Measurements from ENCODE around the gene LMLN. TPM values are rescaled to one million over a fixed set of nuclear protein-coding genes. Genes with fewer than 3 reads are reported as not detected.

The LMLN gene
- total and polyA plus RNA-seq, 2 of the 8 experiments (the other 6 are each of a cell fraction or from before 2014, with no cell fraction given), result 3.9 to 5.0 TPM

DNA sequence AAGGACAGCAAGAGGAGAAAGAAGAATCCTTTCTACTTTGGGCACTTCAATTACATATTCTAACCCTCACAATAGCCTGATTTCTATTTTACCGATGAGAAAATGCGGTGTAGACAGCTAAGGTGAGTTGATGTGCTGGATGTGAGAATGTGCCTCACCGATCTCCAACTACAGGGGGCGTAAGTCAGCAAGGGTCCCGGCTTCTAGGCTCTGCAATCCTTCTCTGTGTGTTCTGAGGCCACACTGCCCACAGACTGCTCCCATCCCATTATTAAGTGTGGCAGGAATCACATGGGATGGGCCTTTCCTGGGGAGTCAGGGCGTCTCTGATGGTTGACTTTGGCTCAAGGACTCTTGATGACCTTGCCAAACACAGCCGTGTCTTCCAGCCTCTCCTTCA lies 33.6 kb upstream of the LMLN start:
- no peaks in the 10 kb centered on the region for H3K4me1 ChIP-seq (replicated peaks in 1 of 4; ENCODE audit: control insufficient read depth in 3 of 4, insufficient read depth in 4 of 4, low read length in 3 of 4)
- no peak overlapping the region for H3K23ac ChIP-seq (ENCODE audit: insufficient read length)
- H3K79me2 ChIP-seq (ENCODE audit: control insufficient read depth in 1 of 2, insufficient read depth in 2 of 2, low read length in 2 of 2), result no peaks in the 10 kb centered on the region
- no peak overlapping the region for H2BK12ac ChIP-seq (ENCODE audit: low read depth, low read length)
- H2AK5ac ChIP-seq (ENCODE audit: low read depth, low read length), result no peak overlapping the region
- H3K36me3 ChIP-seq (ENCODE audit: control insufficient read depth in 2 of 4, insufficient read depth in 4 of 4, low read length in 3 of 4), result no peaks in the 10 kb centered on the region; a peak in 1 of 8 replicates
- H3K56ac ChIP-seq (replicated peaks; ENCODE audit: insufficient read length, low read depth, low read length), result no peak overlapping the region
- no peak overlapping the region for H4K5ac ChIP-seq (ENCODE audit: insufficient read length, low read depth, low read length)
- no peaks in the 10 kb centered on the region for H3K27me3 ChIP-seq (replicated peaks in 1 of 4; ENCODE audit: control insufficient read depth in 3 of 4, extremely low read depth in 1 of 4, insufficient read depth in 3 of 4, low read length in 3 of 4)
- no peak overlapping the region for H2BK15ac ChIP-seq (ENCODE audit: low read length)
- POLR2A ChIA-PET (ENCODE audit: partially characterized antibody), result interaction anchor here (1.1 to 1.5 kb wide), 3 partner anchors 18 to 27 kb away, joined by 3 to 7 read pairs (median 5); no protein-coding TSS in a partner anchor
- no peak overlapping the region for H3K27ac ChIP-seq (ENCODE audit: low read depth, low read length)
- 59% methylated on average over 7 of the region's 7 CpGs; no CpG with 5 or more reads in 1 of the 2 experiments for WGBS, 2 experiments (ENCODE audit: extremely low coverage in 1 of 2, insufficient coverage in 1 of 2, insufficient read length in 1 of 2, insufficient replicate concordance in 2 of 2, low coverage in 1 of 2, low lambda C conversion rate in 2 of 2, missing lambda C conversion rate in 1 of 2)
- H3K14ac ChIP-seq (ENCODE audit: insufficient read length), result no peak overlapping the region
- no peak overlapping the region for H3K4me3 ChIP-seq (ENCODE audit: extremely low read depth in 1 of 4, insufficient read depth in 2 of 4, low read depth in 3 of 4, low read length in 4 of 4)
- no peak overlapping the region for H2BK120ac ChIP-seq (replicated peaks; ENCODE audit: low read depth, low read length)
- peak; percentile 21 to 89 for DNase-seq (ENCODE audit: low read depth in 1 of 2, low spot score in 2 of 2)
- H4K20me1 ChIP-seq (replicated peaks in 1 of 2; ENCODE audit: control insufficient read depth in 1 of 2, insufficient read depth in 2 of 2, low read length in 2 of 2), result no peaks in the 10 kb centered on the region
- no peak overlapping the region for H3K4me2 ChIP-seq (ENCODE audit: insufficient read depth in 1 of 2, low read depth in 2 of 2, low read length in 2 of 2)
- FAIRE-seq, result no peak
- no peak overlapping the region for H2BK20ac ChIP-seq (ENCODE audit: low read length)
- H3K18ac ChIP-seq (ENCODE audit: extremely low read depth, low read length), result no peak overlapping the region
- H3K23me2 ChIP-seq (ENCODE audit: low read depth, low read length), result no peaks in the 10 kb centered on the region
- H3K9me3 ChIP-seq (ENCODE audit: insufficient read depth in 2 of 2, low read depth in 1 of 2, low read length in 1 of 2), result no peaks in the 10 kb centered on the region
- TF ChIP-seq SP1 (IDR thresholded peaks at IDR 0.05; ENCODE audit: low read depth, low read length), result no peak
- peak; percentile 65 to 66 for TF ChIP-seq RAD21 (IDR thresholded peaks at IDR 0.05 in 1 of 2, conservative IDR thresholded peaks at IDR 0.05 in 1 of 2; ENCODE audit: low read depth in 2 of 2, low read length in 2 of 2)
- 0 out of 2 replicates have a peak, but pooled peaks have one; percentile 13 for TF ChIP-seq TEAD4 (IDR thresholded peaks at IDR 0.05; ENCODE audit: low read depth, low read length)
- TF ChIP-seq, protein P1, sequence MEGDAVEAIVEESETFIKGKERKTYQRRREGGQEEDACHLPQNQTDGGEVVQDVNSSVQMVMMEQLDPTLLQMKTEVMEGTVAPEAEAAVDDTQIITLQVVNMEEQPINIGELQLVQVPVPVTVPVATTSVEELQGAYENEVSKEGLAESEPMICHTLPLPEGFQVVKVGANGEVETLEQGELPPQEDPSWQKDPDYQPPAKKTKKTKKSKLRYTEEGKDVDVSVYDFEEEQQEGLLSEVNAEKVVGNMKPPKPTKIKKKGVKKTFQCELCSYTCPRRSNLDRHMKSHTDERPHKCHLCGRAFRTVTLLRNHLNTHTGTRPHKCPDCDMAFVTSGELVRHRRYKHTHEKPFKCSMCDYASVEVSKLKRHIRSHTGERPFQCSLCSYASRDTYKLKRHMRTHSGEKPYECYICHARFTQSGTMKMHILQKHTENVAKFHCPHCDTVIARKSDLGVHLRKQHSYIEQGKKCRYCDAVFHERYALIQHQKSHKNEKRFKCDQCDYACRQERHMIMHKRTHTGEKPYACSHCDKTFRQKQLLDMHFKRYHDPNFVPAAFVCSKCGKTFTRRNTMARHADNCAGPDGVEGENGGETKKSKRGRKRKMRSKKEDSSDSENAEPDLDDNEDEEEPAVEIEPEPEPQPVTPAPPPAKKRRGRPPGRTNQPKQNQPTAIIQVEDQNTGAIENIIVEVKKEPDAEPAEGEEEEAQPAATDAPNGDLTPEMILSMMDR (IDR thresholded peaks at IDR 0.05; ENCODE audit: control extremely low read depth in 1 of 3, insufficient read depth in 1 of 3, low read depth in 1 of 3, low read length in 3 of 3), result peak; percentile 62 to 93 (median 88)
- no peak for TF ChIP-seq RXRA (IDR thresholded peaks at IDR 0.05; ENCODE audit: insufficient read depth, low read depth, low read length)
- no peak for TF ChIP-seq SP4 (IDR thresholded peaks at IDR 0.05; ENCODE audit: low read length)
- no peak for TF ChIP-seq BACH1 (IDR thresholded peaks at IDR 0.05; ENCODE audit: low read length)
- TF ChIP-seq SIX5 (IDR thresholded peaks at IDR 0.05; ENCODE audit: low read depth, low read length), result no peak
- no peak for TF ChIP-seq RFX5 (IDR thresholded peaks at IDR 0.05; ENCODE audit: borderline replicate concordance, low read depth, low read length)
- TF ChIP-seq GABPA (IDR thresholded peaks at IDR 0.05; ENCODE audit: borderline replicate concordance, insufficient read depth, low read length), result no peak
- H3K9ac ChIP-seq (replicated peaks in 1 of 4; ENCODE audit: extremely low read depth in 1 of 4, low read depth in 3 of 4, low read length in 3 of 4), result no peak overlapping the region
- H3K4ac ChIP-seq (replicated peaks; ENCODE audit: insufficient read length, low read depth, low read length), result no peak overlapping the region
- H2AFZ ChIP-seq (ENCODE audit: low read length), result peak overlapping the region; percentile 25; the same call in 1 of the 2 replicates
- H3K79me1 ChIP-seq (ENCODE audit: low read depth, low read length), result no peaks in the 10 kb centered on the region
- CTCF ChIA-PET (ENCODE audit: partially characterized antibody), result interaction anchor here (0.6 to 2.8 kb wide), 21 partner anchors 10 to 1585 kb away, joined by 3 to 20 read pairs (median 4); no protein-coding TSS in a partner anchor
- H4K8ac ChIP-seq (ENCODE audit: extremely low read depth, insufficient read depth, low read length), result no peak overlapping the region
- H4K91ac ChIP-seq (replicated peaks; ENCODE audit: insufficient read length, low read length), result no peak overlapping the region
- no peak overlapping the region for H2BK5ac ChIP-seq (ENCODE audit: low read depth, low read length)

Measured in H1 (cell line).